ENCODE results near the gene SH3RF3. TPM values are rescaled to one million over a fixed set of nuclear protein-coding genes. Genes with fewer than 3 reads are reported as not detected.

SH3RF3 gene
- total RNA-seq, 4 donors from 2014 or later, result 2.8 to 5.7 (median 3.0) TPM

- intact Hi-C loops (cut with DNase I; ENCODE audit: low total_unique reads) (no loop called here), in situ Hi-C loops (cut with MboI; ENCODE audit: low sequenced_read_pairs in 4 of 4) (no loop called here)
- TF ChIP-seq POLR2A (IDR thresholded peaks at IDR 0.05) (no peak), CTCF (IDR thresholded peaks at IDR 0.05 in 4 of 5, conservative IDR thresholded peaks at IDR 0.05 in 1 of 5) (no peak)
- DNase-seq (no peak), ATAC-seq (no peak)
- Histone ChIP-seq H3K27me3 (no peaks in the 10 kb centered on the region), H3K4me1 (peaks cover 2 to 10% of the 10 kb centered on the region in 2 donors), H3K27ac (no peak overlapping the region), H3K9me3 (no peaks in the 10 kb centered on the region), H3K4me3 (no peak overlapping the region), H3K36me3 (no peaks in the 10 kb centered on the region)
These were observed 215.3 kb downstream of the SH3RF3 start for GRCh38 chr2:109344270-109344805.

- ATAC-seq (no peak), DNase-seq (no peak)
- H3K4me3 ChIP-seq, result no peak overlapping the region
- intact Hi-C loops (cut with DNase I; ENCODE audit: low total_unique reads) (no loop called here), in situ Hi-C loops (cut with MboI; ENCODE audit: low sequenced_read_pairs in 4 of 4) (no loop called here)
- no peaks in the 10 kb centered on the region for H3K9me3 ChIP-seq
- H3K27me3 ChIP-seq, result no peaks in the 10 kb centered on the region
- peaks cover 10 to 17% of the 10 kb centered on the region in 2 donors for H3K4me1 ChIP-seq
- no peak overlapping the region for H3K27ac ChIP-seq
- no peaks in the 10 kb centered on the region for H3K36me3 ChIP-seq
- no peak for TF ChIP-seq CTCF (IDR thresholded peaks at IDR 0.05 in 4 of 5, conservative IDR thresholded peaks at IDR 0.05 in 1 of 5)
- no peak for TF ChIP-seq POLR2A (IDR thresholded peaks at IDR 0.05)
These were observed 216.1 kb downstream of the SH3RF3 start for GRCh38 chr2:109345091-109345490.

GRCh38 chr2:109345653-109346480, 216.9 kb downstream of the SH3RF3 start:
- Histone ChIP-seq H3K4me1 (peaks cover 18 to 23% of the 10 kb centered on the region in 2 donors), H3K36me3 (no peaks in the 10 kb centered on the region), H3K4me3 (no peak overlapping the region), H3K9me3 (no peaks in the 10 kb centered on the region), H3K27me3 (no peaks in the 10 kb centered on the region), H3K27ac (no peak overlapping the region)
- intact Hi-C loops (cut with DNase I; ENCODE audit: low total_unique reads), result no loop called here
- in situ Hi-C loops (cut with MboI; ENCODE audit: low sequenced_read_pairs in 4 of 4), result no loop called here
- ATAC-seq (no peak), DNase-seq (no peak)
- no peak for TF ChIP-seq POLR2A (IDR thresholded peaks at IDR 0.05)
- TF ChIP-seq CTCF (IDR thresholded peaks at IDR 0.05 in 4 of 5, conservative IDR thresholded peaks at IDR 0.05 in 1 of 5), result no peak

GRCh38 chr2:109346601-109347228, 217.7 kb downstream of the SH3RF3 start:
- in situ Hi-C loops (cut with MboI; ENCODE audit: low sequenced_read_pairs in 4 of 4) (no loop called here), intact Hi-C loops (cut with DNase I; ENCODE audit: low total_unique reads) (no loop called here)
- H3K27me3 ChIP-seq, result no peaks in the 10 kb centered on the region
- peaks cover 26 to 30% of the 10 kb centered on the region in 2 donors for H3K4me1 ChIP-seq
- no peak for DNase-seq
- H3K9me3 ChIP-seq, result no peaks in the 10 kb centered on the region
- ATAC-seq, result no peak
- H3K4me3 ChIP-seq, result no peak overlapping the region
- no peak for TF ChIP-seq CTCF (IDR thresholded peaks at IDR 0.05 in 4 of 5, conservative IDR thresholded peaks at IDR 0.05 in 1 of 5)
- H3K27ac ChIP-seq, result no peak overlapping the region
- H3K36me3 ChIP-seq, result no peaks in the 10 kb centered on the region
